Activated naive CD4-positive, alpha-beta T cell treated with anti-CD3 and anti-CD28 coated beads, Interleukin-2, amount 50 U/mL, for 72 hours (primary cell): ENCODE results near the gene TRPV3. TPM values are rescaled to one million over a fixed set of nuclear protein-coding genes. Genes with fewer than 3 reads are reported as not detected.
A peak's percentile ranks its signal among the peaks of the same experiment; 100 is the strongest.
"Not testable (repeated sequence)": the region's sequence is repeated elsewhere in the genome, so short reads cannot be mapped to it uniquely, and the experiment has no call there.

Experiments used
- ATAC-seq, 2 donors: fragments of 150-1000 bp; cut with Tn5 transposase; 2 replicates each; pipeline ENCODE4 v1.10.0; 2021; ENCODE audit warnings: mild to moderate bottlenecking in 2 of 2, moderate library complexity in 2 of 2
- DNase-seq, 2 donors: peaks; one replicate each; pipeline ENCODE4 v3.0.0; 2021 to 2022; ENCODE audit warnings: low spot score in 2 of 2
- H3K27ac Mint-ChIP-seq, 2 donors: one replicate each; pipeline ENCODE4 v1.8.0; 2022; ENCODE audit warnings: mild to moderate bottlenecking in 2 of 2, mixed read lengths in 2 of 2
- H3K36me3 Mint-ChIP-seq, 2 donors: one replicate each; pipeline ENCODE4 v1.8.0; 2022; ENCODE audit warnings: mixed read lengths in 2 of 2
- H3K9me3 Mint-ChIP-seq, 2 donors: one replicate each; pipeline ENCODE4 v1.8.0; 2022; ENCODE audit warnings: mixed read lengths in 2 of 2
- total RNA-seq, 2 donors: library from RNA; stranded (reverse); gene quantifications; one replicate each; pipeline ENCODE4 v1.2.3, GENCODE V29; 2022

The TRPV3 gene
- total RNA-seq, 2 donors from 2014 or later = 1.0 to 1.9 TPM

GRCh38 chr17:3583456-3583855 lies 25.8 kb upstream of the TRPV3 start:
- ATAC-seq = no peak
- Mint-ChIP-seq H3K27ac (no peak overlapping the region), H3K9me3 (no peaks in the 10 kb centered on the region), H3K36me3 (no peaks in the 10 kb centered on the region)
- DNase-seq = no peak

- ATAC-seq (no peak), DNase-seq (no peak)
- H3K27ac Mint-ChIP-seq = no peak overlapping the region
- H3K36me3 Mint-ChIP-seq = no peaks in the 10 kb centered on the region
- no peaks in the 10 kb centered on the region for H3K9me3 Mint-ChIP-seq
These were observed 25.3 kb upstream of the TRPV3 start for GRCh38 chr17:3582915-3583314.

- not testable (repeated sequence) for H3K36me3 Mint-ChIP-seq, DNase-seq, ATAC-seq, H3K9me3 Mint-ChIP-seq, H3K27ac Mint-ChIP-seq
These were observed 21.1 kb upstream of the TRPV3 start for GRCh38 chr17:3578667-3579066.

- ATAC-seq (no peak), DNase-seq (no peak)
- H3K27ac Mint-ChIP-seq = no peak overlapping the region
- no peaks in the 10 kb centered on the region for H3K9me3 Mint-ChIP-seq
- no peaks in the 10 kb centered on the region for H3K36me3 Mint-ChIP-seq
These were observed 19.4 kb upstream of the TRPV3 start for GRCh38 chr17:3576970-3577369.

- Mint-ChIP-seq H3K27ac (no peak overlapping the region), H3K36me3 (no peaks in the 10 kb centered on the region), H3K9me3 (no peaks in the 10 kb centered on the region)
- ATAC-seq (no peak), DNase-seq (no peak)
These were observed 17.9 kb upstream of the TRPV3 start for GRCh38 chr17:3575511-3575910.

GRCh38 chr17:3574231-3574630 lies 16.6 kb upstream of the TRPV3 start:
- Mint-ChIP-seq H3K9me3 (no peaks in the 10 kb centered on the region), H3K27ac (no peak overlapping the region), H3K36me3 (no peaks in the 10 kb centered on the region)
- DNase-seq (no peak), ATAC-seq (no peak)

- no peak overlapping the region for H3K27ac Mint-ChIP-seq
- DNase-seq (no peak), ATAC-seq (no peak)
- no peaks in the 10 kb centered on the region for H3K9me3 Mint-ChIP-seq
- no peaks in the 10 kb centered on the region for H3K36me3 Mint-ChIP-seq
These were observed 15.9 kb upstream of the TRPV3 start for GRCh38 chr17:3573246-3574100.

- no peak for ATAC-seq
- Mint-ChIP-seq H3K9me3 (no peaks in the 10 kb centered on the region), H3K36me3 (no peaks in the 10 kb centered on the region), H3K27ac (no peak overlapping the region)
- DNase-seq = no peak
These were observed 14.6 kb upstream of the TRPV3 start for GRCh38 chr17:3572231-3572630.

GRCh38 chr17:3571043-3571900 lies 13.7 kb upstream of the TRPV3 start:
- DNase-seq = no peak
- ATAC-seq = no peak
- Mint-ChIP-seq H3K27ac (no peak overlapping the region), H3K36me3 (no peaks in the 10 kb centered on the region), H3K9me3 (no peaks in the 10 kb centered on the region)

GRCh38 chr17:3569534-3570137 lies 12.0 kb upstream of the TRPV3 start:
- ATAC-seq (no peak), DNase-seq (no peak)
- Mint-ChIP-seq H3K27ac (no peak overlapping the region), H3K9me3 (no peaks in the 10 kb centered on the region), H3K36me3 (no peaks in the 10 kb centered on the region)

- DNase-seq (no peak), ATAC-seq (no peak)
- H3K27ac Mint-ChIP-seq = no peak overlapping the region
- H3K36me3 Mint-ChIP-seq = no peaks in the 10 kb centered on the region
- H3K9me3 Mint-ChIP-seq = no peaks in the 10 kb centered on the region
These were observed 8.9 kb upstream of the TRPV3 start for GRCh38 chr17:3566551-3566950.

GRCh38 chr17:3565143-3565542 lies 7.5 kb upstream of the TRPV3 start:
- DNase-seq (no peak), ATAC-seq (no peak)
- Mint-ChIP-seq H3K36me3 (no peaks in the 10 kb centered on the region), H3K27ac (no peak overlapping the region), H3K9me3 (no peaks in the 10 kb centered on the region)

GRCh38 chr17:3564241-3564640 lies 6.6 kb upstream of the TRPV3 start:
- ATAC-seq, H3K36me3 Mint-ChIP-seq, H3K9me3 Mint-ChIP-seq, DNase-seq, H3K27ac Mint-ChIP-seq: not testable (repeated sequence)

- no peaks in the 10 kb centered on the region for H3K36me3 Mint-ChIP-seq
- H3K27ac Mint-ChIP-seq = peak overlapping the region; percentile 17 to 83
- ATAC-seq (no peak), DNase-seq (no peak)
- H3K9me3 Mint-ChIP-seq = no peaks in the 10 kb centered on the region
These were observed 1.6 kb upstream of the TRPV3 start for GRCh38 chr17:3559270-3559645.

- peak; percentile 85 to 93 for ATAC-seq
These were observed 1.1 kb upstream of the TRPV3 start for GRCh38 chr17:3558603-3559269.

GRCh38 chr17:3556916-3557767 lies 470 bp downstream of the TRPV3 start:
- Mint-ChIP-seq H3K9me3 (no peaks in the 10 kb centered on the region), H3K36me3 (no peaks in the 10 kb centered on the region), H3K27ac (peak overlapping the region in 1 of 2 donors; percentile 61)
- ATAC-seq = no peak
- no peak for DNase-seq

More at GRCh38 chr17:3558603-3559269, 1.1 kb upstream of the TRPV3 start:
- no peaks in the 10 kb centered on the region for H3K9me3 Mint-ChIP-seq
- no peaks in the 10 kb centered on the region for H3K36me3 Mint-ChIP-seq
- H3K27ac Mint-ChIP-seq = peak overlapping the region; percentile 17 to 82
- DNase-seq = peak; percentile 51 to 72
